Measurements from ENCODE around the gene SLC25A26. TPM values are rescaled to one million over a fixed set of nuclear protein-coding genes. Genes with fewer than 3 reads are reported as not detected.

Gene SLC25A26
- polyA plus RNA-seq, 4 donors = 10.3 to 21.0 (median 18.2) TPM

DNA sequence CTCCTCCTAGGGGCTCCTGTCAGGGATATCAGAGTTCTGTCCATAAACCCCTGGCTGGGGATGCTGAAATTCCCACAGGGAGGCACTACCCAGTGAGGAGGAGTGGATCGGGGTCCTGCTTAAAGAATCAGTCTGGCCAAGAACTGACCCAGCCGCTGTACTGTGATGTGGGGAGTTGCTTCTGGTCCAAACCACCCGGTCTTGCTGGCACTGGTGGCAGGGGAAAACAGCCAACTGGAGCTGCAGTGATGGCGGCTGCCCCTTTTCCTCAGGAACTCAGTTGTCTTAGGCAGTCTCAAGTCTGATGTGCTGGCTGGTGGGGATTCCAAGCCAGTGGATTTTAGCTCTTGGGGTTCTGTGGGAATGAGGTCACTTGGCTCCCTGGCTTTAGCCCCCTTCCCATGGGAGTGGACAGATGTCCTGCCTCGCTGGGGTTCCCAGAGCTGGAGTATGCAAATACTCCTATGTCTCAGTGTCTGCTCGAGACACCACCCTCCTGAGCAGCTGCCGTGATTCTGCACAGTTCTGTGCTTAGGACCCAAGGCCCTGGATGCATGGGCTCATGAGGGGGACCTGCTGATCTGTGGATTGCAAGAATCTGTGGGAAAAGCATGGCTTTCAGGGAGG is 97.1 kb downstream of the SLC25A26 start:
- Histone ChIP-seq H3K27me3 (ENCODE audit: control insufficient read depth in 3 of 3, insufficient read depth in 3 of 3, low read length in 3 of 3) (no peaks in the 10 kb centered on the region), H3K9me3 (ENCODE audit: control insufficient read depth in 2 of 2, insufficient read depth in 1 of 2, low read depth in 1 of 2, low read length in 1 of 2) (peaks cover 0 to 4% of the 10 kb centered on the region in 2 donors), H3K27ac (ENCODE audit: low read depth in 1 of 3, low read length in 2 of 3) (no peak overlapping the region), H3K4me1 (ENCODE audit: control insufficient read depth in 3 of 3, insufficient read depth in 2 of 3, low read depth in 1 of 3, low read length in 2 of 3) (no peaks in the 10 kb centered on the region), H3K4me3 (ENCODE audit: low read depth in 1 of 3, low read length in 3 of 3) (no peak overlapping the region), H3K36me3 (ENCODE audit: control insufficient read depth in 3 of 3, insufficient read depth in 2 of 3, low read depth in 1 of 3, low read length in 3 of 3) (no peaks in the 10 kb centered on the region)
- DNase-seq (no peak), FAIRE-seq (no peak)
- 91 to 98% (median 92%) methylated on average over 7 of the region's 7 CpGs for WGBS, 3 donors

DNA sequence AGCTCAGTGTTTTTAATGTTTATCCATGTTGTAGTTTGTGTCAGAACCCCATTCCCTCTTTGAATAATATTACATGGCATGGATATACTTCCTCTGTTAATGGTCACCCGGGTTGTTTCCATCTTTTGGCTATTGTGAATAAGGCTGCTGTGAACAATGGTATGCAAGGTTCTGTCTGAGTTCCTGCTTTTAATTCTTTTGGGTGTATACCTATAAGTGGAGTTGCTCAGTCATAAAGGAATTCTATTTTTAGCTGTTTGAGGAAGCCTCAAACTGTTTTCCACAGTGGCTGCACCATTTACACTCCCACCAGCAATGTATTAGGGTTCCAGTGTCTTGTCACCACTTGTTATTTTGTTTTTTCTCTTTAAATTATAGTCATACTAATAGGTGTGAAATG is 99.6 kb downstream of the SLC25A26 start:
- WGBS, 3 donors = 64 to 89% (median 86%) methylated on average over 1 of the region's 1 CpG

DNA sequence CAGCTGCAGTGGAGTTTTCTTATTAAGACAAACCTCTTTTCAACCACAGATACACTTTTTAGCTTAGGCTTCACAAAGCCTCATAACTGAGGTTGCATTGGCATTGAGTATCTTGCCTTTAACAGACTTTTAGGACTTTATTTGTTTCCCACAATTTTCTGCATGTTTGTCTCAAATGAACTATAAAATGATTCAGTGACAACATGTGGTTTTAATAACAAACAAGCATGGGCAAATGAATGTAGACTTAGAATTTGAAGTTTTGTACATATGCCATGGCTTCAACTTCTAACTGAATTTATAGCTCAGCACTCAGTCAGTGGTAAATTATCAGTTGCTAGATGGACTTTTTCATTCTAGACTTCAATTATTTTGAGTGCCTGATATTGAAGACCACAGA is 101.6 kb downstream of the SLC25A26 start:
- no peaks in the 10 kb centered on the region for H3K4me1 ChIP-seq (ENCODE audit: control insufficient read depth in 3 of 3, insufficient read depth in 2 of 3, low read depth in 1 of 3, low read length in 2 of 3)
- no peak overlapping the region for H3K4me3 ChIP-seq (ENCODE audit: low read depth in 1 of 3, low read length in 3 of 3)
- H3K27me3 ChIP-seq (ENCODE audit: control insufficient read depth in 3 of 3, insufficient read depth in 3 of 3, low read length in 3 of 3) = no peaks in the 10 kb centered on the region
- no peak overlapping the region for H3K27ac ChIP-seq (ENCODE audit: low read depth in 1 of 3, low read length in 2 of 3)
- H3K9me3 ChIP-seq (ENCODE audit: control insufficient read depth in 2 of 2, insufficient read depth in 1 of 2, low read depth in 1 of 2, low read length in 1 of 2) = peaks cover 0 to 9% of the 10 kb centered on the region in 2 donors
- no peak for FAIRE-seq
- no peaks in the 10 kb centered on the region for H3K36me3 ChIP-seq (ENCODE audit: control insufficient read depth in 3 of 3, insufficient read depth in 2 of 3, low read depth in 1 of 3, low read length in 3 of 3)
- no peak for DNase-seq

More for the DNA sequence above, 99.6 kb downstream of the SLC25A26 start:
- no peaks in the 10 kb centered on the region for H3K4me1 ChIP-seq (ENCODE audit: control insufficient read depth in 3 of 3, insufficient read depth in 2 of 3, low read depth in 1 of 3, low read length in 2 of 3)
- no peaks in the 10 kb centered on the region for H3K36me3 ChIP-seq (ENCODE audit: control insufficient read depth in 3 of 3, insufficient read depth in 2 of 3, low read depth in 1 of 3, low read length in 3 of 3)
- no peak overlapping the region for H3K4me3 ChIP-seq (ENCODE audit: low read depth in 1 of 3, low read length in 3 of 3)
- peaks cover 0 to 14% of the 10 kb centered on the region in 2 donors for H3K9me3 ChIP-seq (ENCODE audit: control insufficient read depth in 2 of 2, insufficient read depth in 1 of 2, low read depth in 1 of 2, low read length in 1 of 2)
- no peak for FAIRE-seq
- H3K27me3 ChIP-seq (ENCODE audit: control insufficient read depth in 3 of 3, insufficient read depth in 3 of 3, low read length in 3 of 3) = no peaks in the 10 kb centered on the region
- no peak overlapping the region for H3K27ac ChIP-seq (ENCODE audit: low read depth in 1 of 3, low read length in 2 of 3)
- DNase-seq = no peak

DNA sequence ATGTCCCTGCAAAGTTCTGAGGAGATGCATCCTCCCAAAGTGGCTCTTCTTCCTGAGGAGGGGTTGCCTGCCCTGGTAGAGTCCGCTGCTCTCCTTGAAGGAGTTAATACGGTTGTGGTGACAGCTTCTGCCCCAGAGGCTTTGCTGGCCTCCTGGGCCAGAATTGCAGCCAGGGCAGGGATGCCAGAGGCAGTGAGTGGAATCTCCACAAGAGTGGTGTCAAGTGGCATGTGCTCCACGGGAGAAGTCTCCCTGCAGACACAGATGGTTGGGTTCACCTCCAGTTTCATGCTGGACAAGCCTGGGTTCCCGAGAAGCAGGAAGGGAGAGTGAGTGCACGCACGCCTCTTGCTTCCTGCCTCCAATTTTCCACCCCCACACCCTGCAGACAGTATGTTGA is 105.5 kb downstream of the SLC25A26 start:
- 87 to 93% (median 92%) methylated on average over 6 of the region's 6 CpGs for WGBS, 3 donors
- no peak for DNase-seq
- Histone ChIP-seq H3K4me1 (ENCODE audit: control insufficient read depth in 3 of 3, insufficient read depth in 2 of 3, low read depth in 1 of 3, low read length in 2 of 3) (no peaks in the 10 kb centered on the region), H3K4me3 (ENCODE audit: low read depth in 1 of 3, low read length in 3 of 3) (no peak overlapping the region), H3K36me3 (ENCODE audit: control insufficient read depth in 3 of 3, insufficient read depth in 2 of 3, low read depth in 1 of 3, low read length in 3 of 3) (no peaks in the 10 kb centered on the region), H3K27me3 (ENCODE audit: control insufficient read depth in 3 of 3, insufficient read depth in 3 of 3, low read length in 3 of 3) (no peaks in the 10 kb centered on the region), H3K27ac (ENCODE audit: low read depth in 1 of 3, low read length in 2 of 3) (no peak overlapping the region), H3K9me3 (ENCODE audit: control insufficient read depth in 2 of 2, insufficient read depth in 1 of 2, low read depth in 1 of 2, low read length in 1 of 2) (peaks cover 0 to 9% of the 10 kb centered on the region in 2 donors)
- no peak for FAIRE-seq

DNA sequence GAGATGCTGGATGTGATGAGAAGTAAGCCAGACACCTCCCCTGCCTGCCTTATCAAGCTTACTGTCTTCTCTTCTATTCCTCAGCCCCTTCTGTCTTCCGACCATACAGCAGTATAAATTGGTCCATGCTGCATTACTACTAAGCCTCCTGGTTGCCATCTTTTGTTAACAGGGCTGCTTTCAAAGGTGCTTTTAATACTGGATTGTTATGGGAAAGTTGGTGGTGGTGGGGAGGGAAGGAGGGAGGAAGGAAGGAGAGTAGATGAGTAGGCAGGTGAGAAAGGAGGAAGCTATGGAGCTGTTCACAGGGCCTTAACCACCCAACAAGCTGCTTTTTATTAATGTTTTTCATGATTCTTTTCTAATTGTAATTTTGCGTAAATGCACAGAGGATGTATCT is 114.9 kb downstream of the SLC25A26 start:
- 96 to 98% (median 97%) methylated on average over 2 of the region's 2 CpGs for WGBS, 3 donors
- Histone ChIP-seq H3K36me3 (ENCODE audit: control insufficient read depth in 3 of 3, insufficient read depth in 2 of 3, low read depth in 1 of 3, low read length in 3 of 3) (no peaks in the 10 kb centered on the region), H3K4me3 (ENCODE audit: low read depth in 1 of 3, low read length in 3 of 3) (no peak overlapping the region), H3K27ac (ENCODE audit: low read depth in 1 of 3, low read length in 2 of 3) (no peak overlapping the region), H3K9me3 (ENCODE audit: control insufficient read depth in 2 of 2, insufficient read depth in 1 of 2, low read depth in 1 of 2, low read length in 1 of 2) (no peaks in the 10 kb centered on the region), H3K27me3 (ENCODE audit: control insufficient read depth in 3 of 3, insufficient read depth in 3 of 3, low read length in 3 of 3) (no peaks in the 10 kb centered on the region), H3K4me1 (ENCODE audit: control insufficient read depth in 3 of 3, insufficient read depth in 2 of 3, low read depth in 1 of 3, low read length in 2 of 3) (no peaks in the 10 kb centered on the region)
- FAIRE-seq = no peak
- DNase-seq = no peak

DNA sequence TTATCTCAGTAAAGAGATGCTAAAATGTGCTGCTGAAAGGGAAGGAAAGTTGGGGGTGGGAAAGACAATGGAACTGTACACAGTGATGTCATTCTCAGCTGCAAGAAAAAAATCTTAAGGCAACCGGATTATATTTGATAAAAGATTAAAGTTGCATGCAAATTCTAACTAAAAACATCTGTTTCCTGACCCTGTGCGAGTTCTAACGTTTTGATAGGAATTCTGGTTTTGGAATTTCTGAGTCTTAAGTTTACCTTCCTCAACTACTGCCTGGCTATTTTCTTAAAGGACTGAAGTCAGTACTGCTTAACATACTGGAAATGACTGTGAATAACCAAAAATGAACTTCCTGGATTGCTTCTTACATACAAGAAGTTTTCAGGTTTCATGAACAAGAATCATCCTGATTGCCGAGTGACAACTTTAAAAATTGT is 115.5 kb downstream of the SLC25A26 start:
- Histone ChIP-seq H3K27ac (ENCODE audit: low read depth in 1 of 3, low read length in 2 of 3) (no peak overlapping the region), H3K4me3 (ENCODE audit: low read depth in 1 of 3, low read length in 3 of 3) (no peak overlapping the region), H3K9me3 (ENCODE audit: control insufficient read depth in 2 of 2, insufficient read depth in 1 of 2, low read depth in 1 of 2, low read length in 1 of 2) (no peaks in the 10 kb centered on the region), H3K36me3 (ENCODE audit: control insufficient read depth in 3 of 3, insufficient read depth in 2 of 3, low read depth in 1 of 3, low read length in 3 of 3) (no peaks in the 10 kb centered on the region), H3K27me3 (ENCODE audit: control insufficient read depth in 3 of 3, insufficient read depth in 3 of 3, low read length in 3 of 3) (no peaks in the 10 kb centered on the region), H3K4me1 (ENCODE audit: control insufficient read depth in 3 of 3, insufficient read depth in 2 of 3, low read depth in 1 of 3, low read length in 2 of 3) (no peaks in the 10 kb centered on the region)
- FAIRE-seq (no peak), DNase-seq (no peak)
- WGBS, 3 donors = 40 to 58% (median 50%) methylated on average over 4 of the region's 4 CpGs

DNA sequence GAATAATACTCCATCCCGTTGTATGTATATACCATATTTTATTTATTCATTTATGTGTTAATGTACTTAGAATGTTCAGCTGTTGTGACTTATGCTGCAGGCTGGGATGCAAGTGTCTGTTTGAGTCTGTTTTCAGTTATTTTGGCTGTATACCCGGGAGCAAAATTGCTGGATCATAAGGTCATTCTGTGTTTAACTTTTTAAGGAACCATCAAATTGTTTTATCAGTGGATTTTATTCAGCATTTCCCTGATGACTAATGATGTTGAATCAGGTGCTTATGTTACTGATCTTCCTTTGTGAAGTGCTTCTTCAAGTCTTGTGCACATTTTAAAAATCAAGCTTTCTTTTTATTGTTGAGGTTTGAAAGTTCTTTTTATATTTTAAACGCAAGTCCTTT is 118.1 kb downstream of the SLC25A26 start:
- H3K27me3 ChIP-seq (ENCODE audit: control insufficient read depth in 3 of 3, insufficient read depth in 3 of 3, low read length in 3 of 3) = no peaks in the 10 kb centered on the region
- DNase-seq (no peak), FAIRE-seq (no peak)
- no peaks in the 10 kb centered on the region for H3K9me3 ChIP-seq (ENCODE audit: control insufficient read depth in 2 of 2, insufficient read depth in 1 of 2, low read depth in 1 of 2, low read length in 1 of 2)
- peaks cover 0 to 1% (median 0%) of the 10 kb centered on the region in 3 donors for H3K4me1 ChIP-seq (ENCODE audit: control insufficient read depth in 3 of 3, insufficient read depth in 2 of 3, low read depth in 1 of 3, low read length in 2 of 3)
- no peak overlapping the region for H3K27ac ChIP-seq (ENCODE audit: low read depth in 1 of 3, low read length in 2 of 3)
- no peaks in the 10 kb centered on the region for H3K36me3 ChIP-seq (ENCODE audit: control insufficient read depth in 3 of 3, insufficient read depth in 2 of 3, low read depth in 1 of 3, low read length in 3 of 3)
- WGBS, 3 donors = 79 to 84% (median 83%) methylated on average over 3 of the region's 3 CpGs
- H3K4me3 ChIP-seq (ENCODE audit: low read depth in 1 of 3, low read length in 3 of 3) = no peak overlapping the region

DNA sequence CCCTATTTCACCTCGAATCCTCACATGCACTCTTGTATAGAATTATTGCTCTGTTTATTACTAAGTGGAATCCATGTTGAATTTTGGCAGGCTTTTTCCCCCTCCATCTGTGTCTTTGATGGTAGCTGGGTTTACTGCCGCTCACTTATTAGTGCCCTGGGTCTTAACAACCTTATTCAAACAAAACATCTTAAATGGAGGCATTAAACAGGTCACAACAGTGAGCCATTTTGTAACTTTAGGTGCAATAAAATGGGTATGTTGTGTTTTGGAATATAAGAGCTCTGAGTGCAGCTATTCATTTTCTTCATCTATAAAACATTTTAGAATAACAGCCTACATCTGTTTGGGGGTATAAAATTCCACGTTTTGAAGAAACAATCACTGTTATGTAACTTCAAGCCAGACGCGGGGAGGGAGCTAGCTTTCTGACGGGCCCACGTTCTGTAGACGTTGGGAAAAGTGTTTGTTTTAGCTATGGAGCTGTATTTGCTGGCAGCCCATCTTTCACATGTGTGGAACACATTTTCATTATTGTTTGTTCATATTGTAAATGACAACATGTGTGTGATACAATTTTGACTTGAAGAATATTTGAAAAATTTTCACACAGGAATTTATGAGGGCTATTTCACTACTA is 122.0 kb downstream of the SLC25A26 start:
- FAIRE-seq = no peak
- Histone ChIP-seq H3K27me3 (ENCODE audit: control insufficient read depth in 3 of 3, insufficient read depth in 3 of 3, low read length in 3 of 3) (no peaks in the 10 kb centered on the region), H3K9me3 (ENCODE audit: control insufficient read depth in 2 of 2, insufficient read depth in 1 of 2, low read depth in 1 of 2, low read length in 1 of 2) (no peaks in the 10 kb centered on the region), H3K27ac (ENCODE audit: low read depth in 1 of 3, low read length in 2 of 3) (no peak overlapping the region), H3K4me1 (ENCODE audit: control insufficient read depth in 3 of 3, insufficient read depth in 2 of 3, low read depth in 1 of 3, low read length in 2 of 3) (peaks cover 0 to 13% (median 0%) of the 10 kb centered on the region in 3 donors), H3K36me3 (ENCODE audit: control insufficient read depth in 3 of 3, insufficient read depth in 2 of 3, low read depth in 1 of 3, low read length in 3 of 3) (no peaks in the 10 kb centered on the region), H3K4me3 (ENCODE audit: low read depth in 1 of 3, low read length in 3 of 3) (no peak overlapping the region)
- WGBS, 3 donors = 74 to 89% (median 88%) methylated on average over 8 of the region's 8 CpGs
- DNase-seq = no peak

Measured in small intestine (tissue), 7 donors.